Lower leg skin (tissue), 3 donors: Measurements from ENCODE around the gene MRPL51.

ENCODE experiments used
- POLR2A ChIP-seq, 2 donors: fragments of 450-650 bp; IDR thresholded peaks; one replicate each; pipeline ENCODE4 v1.6.1; 2016 to 2017; ENCODE audit warnings: antibody characterized with exemption in 2 of 2, mild to moderate bottlenecking in 1 of 2, moderate library complexity in 1 of 2
- TF ChIP-seq, protein P1 (sequence below), 3 donors: fragments of 450-650 bp; IDR thresholded peaks; one replicate each; pipeline ENCODE4 v1.5.1; 2016; ENCODE audit warnings: antibody characterized with exemption in 3 of 3, mild to moderate bottlenecking in 3 of 3, moderate library complexity in 2 of 3

DNA sequence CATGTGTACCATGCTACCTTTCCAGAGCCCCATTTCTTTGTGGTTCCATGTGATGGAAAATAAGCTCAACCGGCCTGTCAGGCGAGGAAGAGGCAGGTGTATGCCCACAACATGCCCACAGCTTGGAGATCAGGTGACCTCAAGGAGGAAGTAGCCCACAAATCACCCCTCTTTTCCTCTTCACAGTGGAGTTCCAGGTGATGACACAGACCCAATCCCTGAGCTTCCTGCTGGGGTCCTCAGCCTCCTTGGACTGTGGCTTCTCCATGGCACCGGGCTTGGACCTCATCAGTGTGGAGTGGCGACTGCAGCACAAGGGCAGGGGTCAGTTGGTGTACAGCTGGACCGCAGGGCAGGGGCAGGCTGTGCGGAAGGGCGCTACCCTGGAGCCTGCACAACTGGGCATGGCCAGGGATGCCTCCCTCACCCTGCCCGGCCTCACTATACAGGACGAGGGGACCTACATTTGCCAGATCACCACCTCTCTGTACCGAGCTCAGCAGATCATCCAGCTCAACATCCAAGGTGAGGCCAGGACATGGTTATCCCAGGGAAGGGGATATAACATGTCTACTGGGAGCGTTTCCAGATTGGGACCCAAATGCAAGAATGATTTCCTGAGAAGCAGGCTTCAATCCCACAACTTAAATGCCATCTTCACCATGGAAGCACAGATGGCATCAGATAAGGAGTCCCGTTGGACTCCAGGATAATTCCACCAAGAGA is 35.7 kb downstream of the MRPL51 start:
- TF ChIP-seq, protein P1, sequence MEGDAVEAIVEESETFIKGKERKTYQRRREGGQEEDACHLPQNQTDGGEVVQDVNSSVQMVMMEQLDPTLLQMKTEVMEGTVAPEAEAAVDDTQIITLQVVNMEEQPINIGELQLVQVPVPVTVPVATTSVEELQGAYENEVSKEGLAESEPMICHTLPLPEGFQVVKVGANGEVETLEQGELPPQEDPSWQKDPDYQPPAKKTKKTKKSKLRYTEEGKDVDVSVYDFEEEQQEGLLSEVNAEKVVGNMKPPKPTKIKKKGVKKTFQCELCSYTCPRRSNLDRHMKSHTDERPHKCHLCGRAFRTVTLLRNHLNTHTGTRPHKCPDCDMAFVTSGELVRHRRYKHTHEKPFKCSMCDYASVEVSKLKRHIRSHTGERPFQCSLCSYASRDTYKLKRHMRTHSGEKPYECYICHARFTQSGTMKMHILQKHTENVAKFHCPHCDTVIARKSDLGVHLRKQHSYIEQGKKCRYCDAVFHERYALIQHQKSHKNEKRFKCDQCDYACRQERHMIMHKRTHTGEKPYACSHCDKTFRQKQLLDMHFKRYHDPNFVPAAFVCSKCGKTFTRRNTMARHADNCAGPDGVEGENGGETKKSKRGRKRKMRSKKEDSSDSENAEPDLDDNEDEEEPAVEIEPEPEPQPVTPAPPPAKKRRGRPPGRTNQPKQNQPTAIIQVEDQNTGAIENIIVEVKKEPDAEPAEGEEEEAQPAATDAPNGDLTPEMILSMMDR (IDR thresholded peaks at IDR 0.05), result no peak
- TF ChIP-seq POLR2A (IDR thresholded peaks at IDR 0.05), result no peak
